GM23338 (cell line): ENCODE measurements around the gene HOXA5. TPM values are rescaled to one million over a fixed set of nuclear protein-coding genes. Genes with fewer than 3 reads are reported as not detected.

Experiments used
- CREB1 ChIP-seq: fragments of 250-450 bp; sonication (Bioruptor Pico); IDR thresholded peaks from 2 replicates; pipeline ENCODE4 v1.5.0; 2020; ENCODE audit warnings: low read depth, mild to moderate bottlenecking, moderate library complexity
- EZH2 ChIP-seq: fragments of 200-600 bp; sonication (generic); IDR thresholded peaks from one replicate; pipeline ENCODE4 v1.8.0; 2017; ENCODE audit warnings: antibody characterized with exemption, mild to moderate bottlenecking, low read depth; ENCODE audit not compliant: unreplicated experiment
- EZH2phosphoT487 ChIP-seq: fragments of 200-600 bp; sonication (generic); IDR thresholded peaks from one replicate; pipeline ENCODE4 v1.8.1; 2018; ENCODE audit warnings: antibody characterized with exemption; ENCODE audit not compliant: unreplicated experiment
- JUNB ChIP-seq: IDR thresholded peaks from one replicate; pipeline ENCODE4 v1.6.1; 2016; ENCODE audit warnings: antibody characterized with exemption; ENCODE audit not compliant: unreplicated experiment
- NANOG ChIP-seq: IDR thresholded peaks from 2 replicates; pipeline ENCODE4 v1.6.1; 2016; ENCODE audit warnings: antibody characterized with exemption, borderline replicate concordance
- REST ChIP-seq: IDR thresholded peaks from one replicate; pipeline ENCODE4 v1.6.1; 2018; ENCODE audit warnings: antibody characterized with exemption; ENCODE audit not compliant: unreplicated experiment
- STAT1 ChIP-seq: IDR thresholded peaks from one replicate; pipeline ENCODE4 v1.6.1; 2016; ENCODE audit warnings: antibody characterized with exemption; ENCODE audit not compliant: unreplicated experiment
- ZNF114 ChIP-seq: fragments of 250-450 bp; sonication (Bioruptor Pico); IDR thresholded peaks from 2 replicates; pipeline ENCODE4 v1.5.0; 2020; ENCODE audit warnings: mild to moderate bottlenecking, moderate library complexity
- ZNF331 ChIP-seq: fragments of 250-450 bp; sonication (Bioruptor Pico); IDR thresholded peaks from 2 replicates; pipeline ENCODE4 v1.5.0; 2020; ENCODE audit warnings: low read depth, mild to moderate bottlenecking, moderate library complexity
- ZNF462 ChIP-seq: fragments of 250-450 bp; sonication (Bioruptor Pico); IDR thresholded peaks from 2 replicates; pipeline ENCODE4 v1.5.0; 2020; ENCODE audit warnings: mild to moderate bottlenecking, moderate library complexity
- polyA plus RNA-seq: library from polyadenylated mRNA; unstranded; fragments of >200 nt; fragmentation: Nextera tagmentation; extraction: Ambion mirVana; gene quantifications from 2 replicates; pipeline ENCODE4 v1.2.1, GENCODE V29; 2016
- total RNA-seq: library from RNA; depleted of rRNA; stranded (reverse); fragments of >200 nt; shearing (Covaris generic); gene quantifications from 2 replicates; pipeline ENCODE4 v1.2.3, GENCODE V29; 2014

HOXA5 gene
- total and polyA plus RNA-seq, 2 experiments from 2014 or later, result not detected

GRCh38 chr7:27192546-27193334, 49.3 kb upstream of the HOXA5 start (continued):
- TF ChIP-seq ZNF462, result no peak
- no peak for TF ChIP-seq REST
- TF ChIP-seq ZNF114 (CRISPR knock-in tag), result no peak
- no peak for TF ChIP-seq EZH2phosphoT487
- TF ChIP-seq ZNF331, result no peak
- TF ChIP-seq STAT1, result no peak
- no peak for TF ChIP-seq JUNB
- TF ChIP-seq CREB1 (CRISPR knock-in tag), result 0 out of 2 replicates have a peak, but pooled peaks have one; percentile 1
- peak; percentile 78 for TF ChIP-seq EZH2
- no peak for TF ChIP-seq NANOG
